Measurements from ENCODE around the gene BCL2.

- no peak for TF ChIP-seq POLR2AphosphoS5 (IDR thresholded peaks at IDR 0.05; ENCODE audit: borderline replicate concordance, low read depth, low read length)
- no peak for TF ChIP-seq EZH2 (IDR thresholded peaks at IDR 0.05)
Measured at GRCh38 chr18:63192885-63193349, 126.7 kb downstream of the BCL2 start.

Data from SK-N-MC (cell line).